Measurements from ENCODE around the gene HID1. TPM values are rescaled to one million over a fixed set of nuclear protein-coding genes. Genes with fewer than 3 reads are reported as not detected.

Gene HID1
- total RNA-seq, 1 donor from 2014 or later = 3.5 TPM

DNA sequence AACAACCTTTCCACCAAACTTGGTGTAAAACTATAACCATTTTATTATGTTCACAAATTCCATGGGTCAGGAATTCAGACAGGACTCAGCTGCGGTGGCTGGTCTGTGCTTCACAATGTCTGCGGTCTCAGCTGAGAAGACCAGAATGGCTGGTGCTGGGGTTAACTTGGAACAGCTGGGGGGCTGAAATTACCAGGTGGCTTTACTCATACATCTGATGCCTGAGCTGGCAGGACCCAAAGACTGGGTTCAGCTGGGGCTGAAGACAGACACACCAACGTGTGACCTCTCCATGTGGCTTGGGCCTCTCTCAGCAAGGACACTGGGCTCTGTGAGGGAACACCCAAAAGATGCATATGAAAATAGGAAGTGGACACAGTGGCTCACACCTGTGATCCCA lies 5.7 kb upstream of the HID1 start:
- Mint-ChIP-seq H3K36me3 (no peaks in the 10 kb centered on the region), H3K9me3 (no peaks in the 10 kb centered on the region), H3K27me3 (ENCODE audit: insufficient read depth, low read depth) (peaks cover 31% of the 10 kb centered on the region), H3K4me1 (peaks cover 12% of the 10 kb centered on the region), H3K27ac (no peak overlapping the region), H3K4me3 (no peak overlapping the region)
- TF ChIP-seq EZH2phosphoT487 (IDR thresholded peaks at IDR 0.05) (no peak), EZH2 (IDR thresholded peaks at IDR 0.05) (no peak)
- TF ChIP-seq, protein P1, sequence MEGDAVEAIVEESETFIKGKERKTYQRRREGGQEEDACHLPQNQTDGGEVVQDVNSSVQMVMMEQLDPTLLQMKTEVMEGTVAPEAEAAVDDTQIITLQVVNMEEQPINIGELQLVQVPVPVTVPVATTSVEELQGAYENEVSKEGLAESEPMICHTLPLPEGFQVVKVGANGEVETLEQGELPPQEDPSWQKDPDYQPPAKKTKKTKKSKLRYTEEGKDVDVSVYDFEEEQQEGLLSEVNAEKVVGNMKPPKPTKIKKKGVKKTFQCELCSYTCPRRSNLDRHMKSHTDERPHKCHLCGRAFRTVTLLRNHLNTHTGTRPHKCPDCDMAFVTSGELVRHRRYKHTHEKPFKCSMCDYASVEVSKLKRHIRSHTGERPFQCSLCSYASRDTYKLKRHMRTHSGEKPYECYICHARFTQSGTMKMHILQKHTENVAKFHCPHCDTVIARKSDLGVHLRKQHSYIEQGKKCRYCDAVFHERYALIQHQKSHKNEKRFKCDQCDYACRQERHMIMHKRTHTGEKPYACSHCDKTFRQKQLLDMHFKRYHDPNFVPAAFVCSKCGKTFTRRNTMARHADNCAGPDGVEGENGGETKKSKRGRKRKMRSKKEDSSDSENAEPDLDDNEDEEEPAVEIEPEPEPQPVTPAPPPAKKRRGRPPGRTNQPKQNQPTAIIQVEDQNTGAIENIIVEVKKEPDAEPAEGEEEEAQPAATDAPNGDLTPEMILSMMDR (IDR thresholded peaks at IDR 0.05) = no peak
- Histone ChIP-seq H2AFZ (replicated peaks) (no peak overlapping the region), H3F3A (ENCODE audit: low read depth) (peaks cover 10% of the 10 kb centered on the region), H3K36me3 (no peaks in the 10 kb centered on the region), H3K9ac (no peak overlapping the region), H3K79me2 (ENCODE audit: low read depth) (no peaks in the 10 kb centered on the region), H3K4me2 (no peak overlapping the region), H3K9me3 (ENCODE audit: low read depth) (no peaks in the 10 kb centered on the region), H3K27me3 (peaks cover 56% of the 10 kb centered on the region), H4K20me1 (ENCODE audit: low read depth) (no peaks in the 10 kb centered on the region), H3K27ac (no peak overlapping the region), H3K4me3 (no peak overlapping the region), H3K4me1 (peaks cover 3% of the 10 kb centered on the region)
- DNase-seq (ENCODE audit: low spot score) = no peak

DNA sequence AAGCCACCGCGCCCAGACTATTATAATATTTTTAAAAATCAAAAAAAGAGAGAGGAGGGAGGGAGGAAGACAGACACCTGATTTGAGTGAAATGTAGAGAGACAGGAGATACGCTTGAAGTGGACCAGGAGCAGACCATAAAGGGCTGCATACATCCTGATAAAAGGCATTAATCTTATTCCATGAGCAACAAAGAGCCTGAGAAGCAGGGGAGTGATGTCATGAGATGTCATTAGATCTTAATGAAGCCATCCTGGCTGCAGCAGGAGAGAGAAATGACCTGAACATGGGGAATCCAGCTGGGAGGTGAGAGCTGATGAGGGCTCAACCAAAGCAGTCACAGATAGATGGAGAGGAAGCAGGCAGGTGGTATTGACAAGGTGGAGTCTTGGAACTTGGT lies 5.2 kb upstream of the HID1 start:
- Mint-ChIP-seq H3K36me3 (no peaks in the 10 kb centered on the region), H3K4me1 (peaks cover 16% of the 10 kb centered on the region), H3K4me3 (no peak overlapping the region), H3K27ac (no peak overlapping the region), H3K9me3 (no peaks in the 10 kb centered on the region), H3K27me3 (ENCODE audit: insufficient read depth, low read depth) (peaks cover 35% of the 10 kb centered on the region)
- no peaks in the 10 kb centered on the region for H3K9me3 ChIP-seq (ENCODE audit: low read depth)
- H2AFZ ChIP-seq (replicated peaks) = no peak overlapping the region
- H3K9ac ChIP-seq = no peak overlapping the region
- no peak for DNase-seq (ENCODE audit: low spot score)
- H3K27me3 ChIP-seq = peaks cover 60% of the 10 kb centered on the region
- no peak overlapping the region for H3K4me3 ChIP-seq
- TF ChIP-seq EZH2phosphoT487 (IDR thresholded peaks at IDR 0.05) (no peak), EZH2 (IDR thresholded peaks at IDR 0.05) (no peak)
- TF ChIP-seq, protein P1 (IDR thresholded peaks at IDR 0.05) = no peak
- H3K4me1 ChIP-seq = peaks cover 3% of the 10 kb centered on the region
- no peaks in the 10 kb centered on the region for H3K79me2 ChIP-seq (ENCODE audit: low read depth)
- H3K36me3 ChIP-seq = no peaks in the 10 kb centered on the region
- H4K20me1 ChIP-seq (ENCODE audit: low read depth) = no peaks in the 10 kb centered on the region
- peaks cover 15% of the 10 kb centered on the region for H3F3A ChIP-seq (ENCODE audit: low read depth)
- H3K4me2 ChIP-seq = no peak overlapping the region
- no peak overlapping the region for H3K27ac ChIP-seq

DNA sequence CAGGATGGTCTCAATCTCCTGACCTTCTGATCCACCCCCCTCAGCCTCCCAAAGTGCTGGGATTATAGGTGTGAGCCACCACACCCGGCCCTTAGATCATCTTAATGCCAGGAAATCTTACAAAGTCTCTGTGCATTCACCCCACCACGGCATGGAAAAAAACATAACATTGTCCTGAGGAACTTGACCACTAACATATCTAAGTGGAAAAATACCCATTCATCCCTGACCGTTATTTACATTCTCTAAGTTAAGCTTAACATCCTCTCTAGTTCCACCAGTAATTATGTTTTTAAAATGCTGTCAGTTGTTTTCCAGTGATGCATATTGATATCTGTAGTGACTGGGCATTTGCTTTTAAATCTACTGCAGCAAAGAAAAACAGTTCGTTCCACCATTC lies 3.4 kb upstream of the HID1 start:
- no peak for TF ChIP-seq EZH2 (IDR thresholded peaks at IDR 0.05)
- TF ChIP-seq, protein P1 (IDR thresholded peaks at IDR 0.05) = no peak
- H2AFZ ChIP-seq (replicated peaks) = no peak overlapping the region
- peaks cover 78% of the 10 kb centered on the region for H3K27me3 ChIP-seq
- H3K4me1 Mint-ChIP-seq = peaks cover 9% of the 10 kb centered on the region
- DNase-seq (ENCODE audit: low spot score) = no peak
- H3K27me3 Mint-ChIP-seq (ENCODE audit: insufficient read depth, low read depth) = peaks cover 38% of the 10 kb centered on the region
- H3K79me2 ChIP-seq (ENCODE audit: low read depth) = no peaks in the 10 kb centered on the region
- H3K9me3 Mint-ChIP-seq = no peaks in the 10 kb centered on the region
- H3K27ac ChIP-seq = no peak overlapping the region
- H3F3A ChIP-seq (ENCODE audit: low read depth) = peaks cover 6% of the 10 kb centered on the region
- H3K9me3 ChIP-seq (ENCODE audit: low read depth) = no peaks in the 10 kb centered on the region
- no peaks in the 10 kb centered on the region for H4K20me1 ChIP-seq (ENCODE audit: low read depth)
- H3K4me3 ChIP-seq = no peak overlapping the region
- no peak overlapping the region for H3K9ac ChIP-seq
- H3K4me2 ChIP-seq = no peak overlapping the region
- no peaks in the 10 kb centered on the region for H3K36me3 ChIP-seq
- no peaks in the 10 kb centered on the region for H3K36me3 Mint-ChIP-seq
- no peaks in the 10 kb centered on the region for H3K4me1 ChIP-seq
- no peak overlapping the region for H3K27ac Mint-ChIP-seq
- H3K4me3 Mint-ChIP-seq = no peak overlapping the region
